Measurements from ENCODE around the gene RYR2. TPM values are rescaled to one million over a fixed set of nuclear protein-coding genes. Genes with fewer than 3 reads are reported as not detected.

RYR2 gene
- total RNA-seq, 2 donors from 2014 or later: 0.15 to 0.26 TPM

DNA sequence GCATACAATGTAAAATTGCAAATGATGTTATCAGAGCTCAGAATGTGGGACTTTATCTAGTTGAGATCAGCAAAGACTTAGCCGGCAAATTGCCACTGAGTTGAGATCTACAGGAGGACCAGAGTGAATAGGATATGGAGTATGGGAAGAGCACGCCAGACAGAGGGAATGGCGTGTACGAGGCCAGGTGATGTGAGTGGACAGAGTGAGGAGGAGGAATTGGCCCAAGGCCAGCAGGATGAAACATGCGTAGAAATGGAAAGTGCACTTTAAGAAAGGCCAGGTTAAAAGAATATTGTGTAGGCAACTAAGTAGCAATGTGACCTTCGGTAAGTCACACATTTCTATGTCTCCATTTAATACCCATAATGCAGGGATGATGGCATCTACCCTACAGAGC lies 637.7 kb downstream of the RYR2 start:
- no peaks in the 10 kb centered on the region for H3K4me1 Mint-ChIP-seq
- ATAC-seq (replicated peaks): no peak
- no peaks in the 10 kb centered on the region for H3K9me3 Mint-ChIP-seq
- H3K36me3 Mint-ChIP-seq (ENCODE audit: low read depth): no peaks in the 10 kb centered on the region
- H3K4me3 Mint-ChIP-seq: no peak overlapping the region
- peaks cover 3% of the 10 kb centered on the region for H3K27me3 Mint-ChIP-seq
- H3K27ac Mint-ChIP-seq: no peak overlapping the region

GRCh38 chr1:237681210-237681609 lies 639.2 kb downstream of the RYR2 start:
- no peaks in the 10 kb centered on the region for H3K9me3 Mint-ChIP-seq
- H3K36me3 Mint-ChIP-seq (ENCODE audit: low read depth): no peaks in the 10 kb centered on the region
- ATAC-seq (replicated peaks): no peak
- H3K27me3 Mint-ChIP-seq: peaks cover 3% of the 10 kb centered on the region
- no peak overlapping the region for H3K4me3 Mint-ChIP-seq
- H3K4me1 Mint-ChIP-seq: no peaks in the 10 kb centered on the region
- no peak overlapping the region for H3K27ac Mint-ChIP-seq

GRCh38 chr1:237684236-237684635 lies 642.3 kb downstream of the RYR2 start:
- Mint-ChIP-seq H3K27me3 (peaks cover 3% of the 10 kb centered on the region), H3K36me3 (ENCODE audit: low read depth) (no peaks in the 10 kb centered on the region), H3K4me3 (no peak overlapping the region), H3K4me1 (no peaks in the 10 kb centered on the region), H3K27ac (no peak overlapping the region), H3K9me3 (no peaks in the 10 kb centered on the region)
- ATAC-seq (replicated peaks): no peak

GRCh38 chr1:237685551-237685950 lies 643.6 kb downstream of the RYR2 start:
- no peak overlapping the region for H3K4me3 Mint-ChIP-seq
- no peaks in the 10 kb centered on the region for H3K36me3 Mint-ChIP-seq (ENCODE audit: low read depth)
- no peaks in the 10 kb centered on the region for H3K27me3 Mint-ChIP-seq
- ATAC-seq (replicated peaks): no peak
- H3K4me1 Mint-ChIP-seq: no peaks in the 10 kb centered on the region
- H3K9me3 Mint-ChIP-seq: no peaks in the 10 kb centered on the region
- no peak overlapping the region for H3K27ac Mint-ChIP-seq

DNA sequence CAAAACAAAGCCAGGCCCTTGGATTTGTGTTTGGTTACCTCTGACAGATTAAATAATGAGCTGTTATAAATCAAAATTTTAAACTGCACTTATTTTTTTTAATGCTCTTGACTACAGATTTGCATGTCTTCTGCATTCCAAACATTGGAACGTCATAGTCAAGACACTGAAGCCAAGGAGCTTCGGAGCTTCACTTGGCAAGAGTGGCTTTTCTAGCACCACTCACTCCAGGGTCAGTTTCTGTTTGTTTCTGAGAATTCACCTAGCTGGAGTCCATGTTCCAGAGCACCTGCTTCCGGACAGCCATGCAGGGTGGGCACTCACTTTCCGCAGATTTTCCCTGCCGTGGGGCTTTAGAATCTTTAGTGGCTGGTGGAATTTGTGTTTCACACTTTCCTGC lies 645.8 kb downstream of the RYR2 start:
- Mint-ChIP-seq H3K27me3 (no peaks in the 10 kb centered on the region), H3K36me3 (ENCODE audit: low read depth) (no peaks in the 10 kb centered on the region), H3K4me1 (no peaks in the 10 kb centered on the region), H3K27ac (no peak overlapping the region), H3K4me3 (no peak overlapping the region), H3K9me3 (no peaks in the 10 kb centered on the region)
- no peak for ATAC-seq (replicated peaks)

- no peaks in the 10 kb centered on the region for H3K27me3 Mint-ChIP-seq
- ATAC-seq (replicated peaks): no peak
- no peak overlapping the region for H3K4me3 Mint-ChIP-seq
- no peaks in the 10 kb centered on the region for H3K4me1 Mint-ChIP-seq
- H3K27ac Mint-ChIP-seq: no peak overlapping the region
- H3K36me3 Mint-ChIP-seq (ENCODE audit: low read depth): no peaks in the 10 kb centered on the region
- H3K9me3 Mint-ChIP-seq: no peaks in the 10 kb centered on the region
These were observed 648.7 kb downstream of the RYR2 start for GRCh38 chr1:237690656-237691055.

DNA sequence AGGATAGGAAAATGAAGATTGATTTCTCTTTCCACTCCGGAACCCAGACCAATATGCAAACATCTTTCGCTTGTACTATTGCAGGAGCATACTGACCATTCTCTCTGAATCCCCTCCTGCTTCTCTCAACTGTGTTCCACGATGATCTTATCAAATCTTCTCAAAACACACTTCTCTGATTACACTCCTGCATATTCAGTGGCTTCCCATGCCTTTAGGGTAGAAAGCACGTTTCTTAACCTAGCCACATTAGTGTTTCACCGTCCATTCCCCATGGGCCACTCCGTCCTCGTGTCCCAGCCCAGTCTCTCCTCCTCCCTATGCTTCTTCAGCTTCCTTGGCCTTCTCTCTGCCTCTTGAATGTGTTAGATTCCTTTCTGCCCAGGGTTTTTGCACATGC lies 650.3 kb downstream of the RYR2 start:
- Mint-ChIP-seq H3K4me3 (no peak overlapping the region), H3K4me1 (no peaks in the 10 kb centered on the region), H3K27me3 (no peaks in the 10 kb centered on the region), H3K36me3 (ENCODE audit: low read depth) (no peaks in the 10 kb centered on the region), H3K9me3 (no peaks in the 10 kb centered on the region), H3K27ac (no peak overlapping the region)
- ATAC-seq (replicated peaks): no peak

DNA sequence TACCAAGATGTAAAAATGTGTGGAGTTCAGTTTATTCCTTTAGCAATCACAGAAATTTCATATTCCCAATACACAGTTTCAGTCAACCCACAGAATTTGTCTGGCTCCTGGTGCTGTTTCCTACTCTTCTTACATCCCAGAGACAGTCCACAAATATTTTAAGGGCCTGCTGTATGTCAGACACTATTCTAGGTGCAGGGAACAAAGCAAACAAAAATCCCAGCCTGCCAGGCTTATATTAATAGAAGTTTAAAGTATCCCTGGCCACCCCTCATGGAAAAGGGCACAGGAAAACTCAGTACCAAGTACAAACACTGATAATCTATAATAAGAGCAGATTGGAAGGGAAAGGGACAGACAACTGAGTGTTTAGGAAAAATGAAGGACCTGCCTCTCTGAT lies 653.9 kb downstream of the RYR2 start:
- no peaks in the 10 kb centered on the region for H3K9me3 Mint-ChIP-seq
- H3K27ac Mint-ChIP-seq: no peak overlapping the region
- H3K36me3 Mint-ChIP-seq (ENCODE audit: low read depth): no peaks in the 10 kb centered on the region
- no peak overlapping the region for H3K4me3 Mint-ChIP-seq
- H3K4me1 Mint-ChIP-seq: no peaks in the 10 kb centered on the region
- no peaks in the 10 kb centered on the region for H3K27me3 Mint-ChIP-seq
- no peak for ATAC-seq (replicated peaks)

DNA sequence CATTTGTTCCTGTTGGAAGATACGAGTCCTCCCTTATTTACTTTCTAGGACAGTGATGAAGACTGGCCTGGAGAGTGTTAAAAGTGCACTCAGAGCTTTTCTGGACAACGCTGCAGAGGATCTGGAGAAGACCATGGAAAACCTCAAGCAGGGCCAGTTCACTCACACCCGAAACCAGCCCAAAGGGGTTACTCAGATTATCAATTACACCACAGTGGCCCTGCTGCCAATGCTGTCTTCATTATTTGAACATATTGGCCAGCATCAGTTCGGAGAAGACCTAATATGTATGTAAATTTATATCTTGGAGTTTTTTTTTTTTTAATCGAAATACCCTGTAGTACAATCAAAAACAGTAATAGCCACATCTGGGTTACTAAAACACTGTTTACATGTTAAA lies 658.2 kb downstream of the RYR2 start:
- H3K4me1 Mint-ChIP-seq: no peaks in the 10 kb centered on the region
- no peaks in the 10 kb centered on the region for H3K9me3 Mint-ChIP-seq
- no peak overlapping the region for H3K27ac Mint-ChIP-seq
- no peaks in the 10 kb centered on the region for H3K36me3 Mint-ChIP-seq (ENCODE audit: low read depth)
- H3K4me3 Mint-ChIP-seq: no peak overlapping the region
- H3K27me3 Mint-ChIP-seq: no peaks in the 10 kb centered on the region
- ATAC-seq (replicated peaks): no peak

- no peaks in the 10 kb centered on the region for H3K36me3 Mint-ChIP-seq (ENCODE audit: low read depth)
- H3K9me3 Mint-ChIP-seq: no peaks in the 10 kb centered on the region
- no peak overlapping the region for H3K4me3 Mint-ChIP-seq
- no peaks in the 10 kb centered on the region for H3K27me3 Mint-ChIP-seq
- no peak overlapping the region for H3K27ac Mint-ChIP-seq
- ATAC-seq (replicated peaks): no peak
- H3K4me1 Mint-ChIP-seq: no peaks in the 10 kb centered on the region
These were observed 659.5 kb downstream of the RYR2 start for GRCh38 chr1:237701534-237701933.

- ATAC-seq (replicated peaks): no peak
- Mint-ChIP-seq H3K36me3 (ENCODE audit: low read depth) (no peaks in the 10 kb centered on the region), H3K9me3 (no peaks in the 10 kb centered on the region), H3K27ac (no peak overlapping the region), H3K27me3 (no peaks in the 10 kb centered on the region), H3K4me1 (no peaks in the 10 kb centered on the region), H3K4me3 (no peak overlapping the region)
These were observed 660.2 kb downstream of the RYR2 start for GRCh38 chr1:237702161-237702560.

DNA sequence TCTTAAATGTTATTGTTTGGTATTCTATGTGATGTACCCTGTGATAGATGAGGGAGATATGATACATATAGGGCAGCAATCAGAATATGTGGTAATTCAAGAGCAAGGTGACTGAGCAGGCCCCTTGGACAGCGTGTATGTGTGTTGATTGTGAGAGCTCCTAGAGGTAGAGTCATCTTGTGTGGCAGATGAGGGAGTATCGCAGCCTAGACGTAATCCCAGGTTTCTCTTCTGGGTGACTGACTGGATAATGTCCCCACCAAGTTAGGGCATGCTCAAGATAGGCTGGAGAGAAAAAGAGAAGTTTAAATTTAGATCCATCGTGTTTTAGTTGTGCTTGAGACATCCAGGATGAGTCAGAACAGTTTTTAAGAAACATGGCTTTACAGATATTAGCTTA lies 663.5 kb downstream of the RYR2 start:
- Mint-ChIP-seq H3K27ac (no peak overlapping the region), H3K9me3 (peaks cover 3% of the 10 kb centered on the region), H3K4me3 (no peak overlapping the region), H3K27me3 (no peaks in the 10 kb centered on the region), H3K4me1 (no peaks in the 10 kb centered on the region), H3K36me3 (ENCODE audit: low read depth) (no peaks in the 10 kb centered on the region)
- no peak for ATAC-seq (replicated peaks)

DNA sequence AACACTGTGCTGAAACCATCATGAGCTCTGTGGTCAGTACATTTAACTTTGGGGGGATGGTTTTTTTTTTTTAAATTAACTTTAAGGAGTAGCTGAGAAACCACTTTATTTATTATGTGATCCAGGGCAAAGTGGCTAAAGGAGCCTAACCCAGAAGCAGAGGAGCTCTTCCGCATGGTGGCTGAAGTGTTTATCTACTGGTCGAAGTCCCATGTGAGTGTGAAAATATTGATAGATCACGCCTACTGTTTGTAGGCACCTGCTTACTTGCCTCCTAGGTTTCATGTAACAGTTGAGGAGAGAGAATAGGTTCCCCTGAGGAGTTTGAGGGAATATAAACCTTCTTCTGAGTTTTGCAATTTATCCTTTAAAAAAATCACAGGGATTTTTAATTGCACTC lies 667.4 kb downstream of the RYR2 start:
- peaks cover 3% of the 10 kb centered on the region for H3K9me3 Mint-ChIP-seq
- H3K4me1 Mint-ChIP-seq: no peaks in the 10 kb centered on the region
- no peak overlapping the region for H3K27ac Mint-ChIP-seq
- ATAC-seq (replicated peaks): no peak
- no peaks in the 10 kb centered on the region for H3K36me3 Mint-ChIP-seq (ENCODE audit: low read depth)
- no peaks in the 10 kb centered on the region for H3K27me3 Mint-ChIP-seq
- no peak overlapping the region for H3K4me3 Mint-ChIP-seq

- Mint-ChIP-seq H3K9me3 (peaks cover 3% of the 10 kb centered on the region), H3K4me1 (no peaks in the 10 kb centered on the region), H3K27me3 (no peaks in the 10 kb centered on the region), H3K27ac (no peak overlapping the region), H3K36me3 (ENCODE audit: low read depth) (no peaks in the 10 kb centered on the region), H3K4me3 (no peak overlapping the region)
- ATAC-seq (replicated peaks): no peak
These were observed 669.3 kb downstream of the RYR2 start for GRCh38 chr1:237711281-237711680.

DNA sequence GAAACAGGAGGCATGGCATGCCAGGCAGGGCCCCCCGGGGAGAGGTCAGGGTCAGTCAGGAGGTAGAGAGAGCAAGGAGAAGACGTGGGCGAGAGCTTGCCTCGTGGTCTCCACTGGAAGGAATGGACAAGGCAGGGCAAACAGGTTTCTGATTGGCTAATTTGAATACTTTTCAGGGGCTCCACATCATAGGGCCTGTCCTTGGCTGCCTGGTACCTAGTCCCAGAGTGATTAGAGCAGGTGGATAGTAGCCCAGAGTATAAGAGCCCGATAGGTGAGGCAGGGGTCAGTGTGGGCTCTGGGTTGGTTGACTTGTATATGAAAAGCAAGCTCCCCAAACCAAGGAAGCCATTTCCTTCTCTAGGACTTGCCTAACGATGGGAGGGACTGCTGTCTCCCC lies 670.1 kb downstream of the RYR2 start:
- Mint-ChIP-seq H3K4me1 (no peaks in the 10 kb centered on the region), H3K36me3 (ENCODE audit: low read depth) (no peaks in the 10 kb centered on the region), H3K27ac (no peak overlapping the region), H3K4me3 (no peak overlapping the region), H3K9me3 (peaks cover 3% of the 10 kb centered on the region), H3K27me3 (no peaks in the 10 kb centered on the region)
- ATAC-seq (replicated peaks): no peak

- H3K4me3 Mint-ChIP-seq: no peak overlapping the region
- ATAC-seq (replicated peaks): no peak
- no peaks in the 10 kb centered on the region for H3K36me3 Mint-ChIP-seq (ENCODE audit: low read depth)
- no peaks in the 10 kb centered on the region for H3K4me1 Mint-ChIP-seq
- peaks cover 3% of the 10 kb centered on the region for H3K9me3 Mint-ChIP-seq
- H3K27me3 Mint-ChIP-seq: no peaks in the 10 kb centered on the region
- no peak overlapping the region for H3K27ac Mint-ChIP-seq
These were observed 670.7 kb downstream of the RYR2 start for GRCh38 chr1:237712586-237713157.
